ENCODE results near the gene AGL. TPM values are rescaled to one million over a fixed set of nuclear protein-coding genes. Genes with fewer than 3 reads are reported as not detected.

The AGL gene
- total RNA-seq (2014; rRNA removed; shearing (Covaris generic)), result 11.6 and 12.2 TPM in 2 replicates
- 20.6 and 22.5 TPM in 2 replicates for total RNA-seq (2022)
- percentile 69 among the genes with signal in this experiment for Bru-seq, nascent RNA
- percentile 76 among the genes with signal in this experiment for BruChase-seq, experiment 1, labeled RNA remaining after a 6-hour chase
- BruChase-seq, experiment 2, labeled RNA remaining after a 2-hour chase, result percentile 71 among the genes with signal in this experiment
- long read RNA-seq, full-length matches to known transcripts, result 8 of 18 reads
- long read RNA-seq, partial matches to known transcripts, result 6 of 18 reads
- long read RNA-seq, other reads (novel, unspliced or antisense), result 4 of 18 reads

- BruUV-seq (replicated peaks), result no TSS peak
Measured at GRCh38 chr1:99849744-99850458, at the start of gene AGL. AGL (plus strand) TSS chr1:99850361; CDS start chr1:99851043, 682 bp downstream.

DNA sequence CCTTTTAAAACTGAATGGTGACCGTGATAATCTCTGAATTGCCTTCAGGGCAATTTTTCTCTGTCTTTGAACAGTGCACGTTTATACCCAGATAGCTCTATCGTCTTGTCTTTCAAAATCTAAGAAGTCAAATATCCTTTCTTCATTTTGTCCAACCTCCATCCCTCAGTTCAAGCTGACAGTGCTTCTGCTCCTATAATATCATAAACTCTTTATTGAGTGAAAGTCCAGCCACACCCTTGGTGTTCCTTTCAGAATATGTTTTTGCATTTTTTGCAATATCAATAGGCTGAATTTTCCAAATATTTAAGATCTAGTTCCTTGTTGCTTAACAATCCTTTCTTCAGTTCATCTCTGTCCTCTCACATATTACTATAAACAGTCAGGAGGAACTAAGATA is 48.6 kb upstream of the AGL start:
- no peak overlapping the region for H3K4me3 ChIP-seq (ENCODE audit: low read depth, low read length, poor library complexity, severe bottlenecking)
- no peaks in the 10 kb centered on the region for H4K20me1 ChIP-seq (ENCODE audit: insufficient read depth, low read length)
- ChIA-PET POLR2A (no interaction called here), CTCF (ENCODE audit: unreplicated experiment) (no interaction called here)
- H3K9me3 ChIP-seq (ENCODE audit: low read length), result no peaks in the 10 kb centered on the region
- no peak for TF ChIP-seq CTCF (conservative IDR thresholded peaks at IDR 0.05; ENCODE audit: low read length)
- no peak for TF ChIP-seq EZH2phosphoT487 (IDR thresholded peaks at IDR 0.05; ENCODE audit: borderline replicate concordance, low read depth, low read length)
- H3K4me2 ChIP-seq (ENCODE audit: low read length), result no peak overlapping the region
- H3K4me1 ChIP-seq (ENCODE audit: insufficient read depth, low read length, poor library complexity, severe bottlenecking), result no peaks in the 10 kb centered on the region
- no peak for DNase-seq (ENCODE audit: low spot score)
- no peak overlapping the region for H2AFZ ChIP-seq (ENCODE audit: low read length)
- H3K79me2 ChIP-seq (ENCODE audit: insufficient read depth, low read depth, low read length), result no peaks in the 10 kb centered on the region
- no peaks in the 10 kb centered on the region for H3K9me2 ChIP-seq (ENCODE audit: insufficient read depth, low read length)
- intact Hi-C loops (cut with micrococcal nuclease; ENCODE audit: unreplicated experiment), result no loop called here
- no TSS peak for BruUV-seq (replicated peaks)
- no peak overlapping the region for H3K27ac ChIP-seq (ENCODE audit: low read depth, low read length, poor library complexity, severe bottlenecking)
- H3K36me3 ChIP-seq (ENCODE audit: insufficient read depth, low read length), result no peaks in the 10 kb centered on the region

More at GRCh38 chr1:99849744-99850458, at the start of gene AGL:
- POLR2A ChIA-PET, result interaction anchor here (0.6 to 2.5 kb wide), 9 partner anchors 9 to 605 kb away, joined by 3 to 8 read pairs (median 4); a partner anchor contains a TSS
- H3K9me2 ChIP-seq (ENCODE audit: insufficient read depth, low read length), result no peaks in the 10 kb centered on the region
- intact Hi-C loops (cut with micrococcal nuclease; ENCODE audit: unreplicated experiment), result loop anchor here (1.0 to 2.0 kb wide), 3 partner anchors 120 to 503 kb away; partner anchors contain the start of gene CDC14A
- H3K4me1 ChIP-seq (ENCODE audit: insufficient read depth, low read length, poor library complexity, severe bottlenecking), result peaks cover 30% of the 10 kb centered on the region
- TF ChIP-seq CTCF (conservative IDR thresholded peaks at IDR 0.05; ENCODE audit: low read length), result no peak
- no peak for TF ChIP-seq EZH2phosphoT487 (IDR thresholded peaks at IDR 0.05; ENCODE audit: borderline replicate concordance, low read depth, low read length)
- H3K4me2 ChIP-seq (ENCODE audit: low read length), result peak within 1 kb of the TSS; percentile 91
- peaks cover 20% of the 10 kb centered on the region; the same call in 1 of the 2 replicates for H3K79me2 ChIP-seq (ENCODE audit: insufficient read depth, low read depth, low read length)
- H3K27ac ChIP-seq (ENCODE audit: low read depth, low read length, poor library complexity, severe bottlenecking), result peak within 1 kb of the TSS; percentile 56
- no peaks in the 10 kb centered on the region for H3K9me3 ChIP-seq (ENCODE audit: low read length)
- peak; percentile 93 for DNase-seq (ENCODE audit: low spot score)
- peak within 1 kb of the TSS; percentile 80 for H2AFZ ChIP-seq (ENCODE audit: low read length)
- CTCF ChIA-PET (ENCODE audit: unreplicated experiment), result interaction anchor here (0.6 kb wide), 1 partner anchor 1741 kb away, joined by 3 read pairs; no protein-coding TSS in a partner anchor
- peaks cover 17% of the 10 kb centered on the region for H3K36me3 ChIP-seq (ENCODE audit: insufficient read depth, low read length)
- H3K4me3 ChIP-seq (ENCODE audit: low read depth, low read length, poor library complexity, severe bottlenecking), result peak within 1 kb of the TSS; percentile 81
- no peaks in the 10 kb centered on the region; the same call in 1 of the 2 replicates for H4K20me1 ChIP-seq (ENCODE audit: insufficient read depth, low read length)

Data from OCI-LY7 (cell line).